A549 treated with DMSO at 1 μM for 4 hours (cell line): Measurements from ENCODE around the gene PSG1. TPM values are rescaled to one million over a fixed set of nuclear protein-coding genes. Genes with fewer than 3 reads are reported as not detected.

ENCODE experiments used
- total RNA-seq: library from RNA; stranded (reverse); fragments of 200-300 nt; extraction: Qiagen RNA extraction; gene quantifications from 5 replicates; pipeline ENCODE4 v1.2.3, GENCODE V29; 2022; ENCODE audit warnings: low read depth

Gene PSG1
- 0.21 to 0.52 TPM (median 0.33 TPM) in 5 replicates for total RNA-seq

DNA sequence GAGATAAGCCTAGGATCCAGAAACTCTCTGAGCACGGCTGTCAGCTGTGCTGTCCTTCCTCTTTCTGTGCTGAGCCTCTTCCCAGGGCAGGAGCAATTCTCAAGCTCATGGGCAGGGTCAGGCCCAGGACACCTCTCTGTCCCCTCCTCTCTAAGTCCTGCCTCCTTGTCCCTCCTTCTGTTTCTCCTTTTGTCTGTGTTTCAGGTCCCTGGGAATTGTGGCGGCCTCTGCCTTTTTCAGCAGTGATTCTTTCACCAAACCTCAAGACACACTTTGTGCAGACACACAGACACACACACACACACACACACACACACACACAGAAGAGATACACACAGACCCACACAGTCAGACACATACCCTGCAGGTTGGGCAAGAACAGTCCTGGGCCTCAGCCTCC is at the start of gene PSG1:
Gene PSG1 (minus strand): TSS at position 101 of the 400 bp plus-strand sequence. CDS start 132 bp downstream, outside the sequence.

DNA sequence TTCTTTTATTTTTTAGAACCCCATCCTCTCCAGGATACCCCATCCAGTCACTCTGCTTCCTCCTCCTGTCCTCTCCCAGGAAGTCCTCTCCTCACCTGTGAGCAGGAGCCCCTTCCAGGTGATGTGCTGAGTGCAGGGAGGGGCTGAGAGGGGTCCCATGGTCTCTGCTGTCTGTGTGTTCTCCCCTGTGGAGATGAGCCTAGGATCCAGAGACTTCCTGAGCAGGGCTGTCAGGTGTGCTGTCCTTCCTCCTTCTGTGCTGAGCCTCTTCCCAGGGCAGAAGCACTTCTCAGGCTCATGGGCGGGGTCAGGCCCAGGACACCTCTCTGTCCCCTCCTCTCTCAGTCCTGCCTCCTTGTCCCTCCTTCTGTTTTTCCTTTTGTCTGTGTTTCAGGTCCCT is 38.1 kb upstream of the PSG1 start, which contains the start of gene PSG6:
Gene PSG6 (minus strand): TSS at position 261 of the 400 bp plus-strand sequence. CDS start 102 bp downstream, at position 159.

Other genes starting within 250 kb of the PSG1 start
- 0.11 to 0.18 TPM (median 0.14 TPM) in 4 of 5 replicates, not detected in the other for gene PSG3, start 139.2 kb downstream of the PSG1 start, total RNA-seq
- gene PSG8, start 114.0 kb downstream of the PSG1 start, total RNA-seq, result 0.13 to 0.28 TPM (median 0.17 TPM) in 5 replicates
- 0.06 to 0.13 TPM in 2 of 5 replicates, not detected in the others for gene PSG6, start 38.2 kb upstream of the PSG1 start, total RNA-seq
- 0.06 to 0.26 TPM (median 0.09 TPM) in 5 replicates for gene PSG7, start 57.5 kb upstream of the PSG1 start, total RNA-seq
- not detected in 5 replicates for gene PSG11, start 146.8 kb upstream of the PSG1 start, total RNA-seq
- 0.05 TPM in 1 of 5 replicates, not detected in the others for gene PSG2, start 203.0 kb upstream of the PSG1 start, total RNA-seq